ENCODE data around the gene ARSI. TPM values are rescaled to one million over a fixed set of nuclear protein-coding genes. Genes with fewer than 3 reads are reported as not detected.
A peak's percentile ranks its signal among the peaks of the same experiment; 100 is the strongest.

ARSI gene
- total RNA-seq, 1 donor = 1.5 TPM

GRCh38 chr5:150317048-150318003 is 14.6 kb upstream of the ARSI start:
- no peak overlapping the region for H3K4me3 ChIP-seq (ENCODE audit: low read depth, low read length)
- no peak for TF ChIP-seq CTCF (IDR thresholded peaks at IDR 0.05; ENCODE audit: insufficient read depth, low read length)
- DNase-seq (ENCODE audit: low read depth) = peak; percentile 79

- no peak for TF ChIP-seq CTCF (IDR thresholded peaks at IDR 0.05; ENCODE audit: insufficient read depth, low read length)
- no peak overlapping the region for H3K4me3 ChIP-seq (ENCODE audit: low read depth, low read length)
- DNase-seq (ENCODE audit: low read depth) = no peak
These were observed 13.6 kb upstream of the ARSI start for GRCh38 chr5:150316320-150316719.

- DNase-seq (ENCODE audit: low read depth) = no peak
- no peak for TF ChIP-seq CTCF (IDR thresholded peaks at IDR 0.05; ENCODE audit: insufficient read depth, low read length)
- no peak overlapping the region for H3K4me3 ChIP-seq (ENCODE audit: low read depth, low read length)
These were observed 12.5 kb upstream of the ARSI start for GRCh38 chr5:150315245-150315644.

- no peak for TF ChIP-seq CTCF (IDR thresholded peaks at IDR 0.05; ENCODE audit: insufficient read depth, low read length)
- no peak overlapping the region for H3K4me3 ChIP-seq (ENCODE audit: low read depth, low read length)
These were observed 11.4 kb upstream of the ARSI start for GRCh38 chr5:150313921-150314716.

GRCh38 chr5:150313501-150313900 is 10.8 kb upstream of the ARSI start:
- no peak for TF ChIP-seq CTCF (IDR thresholded peaks at IDR 0.05; ENCODE audit: insufficient read depth, low read length)
- no peak overlapping the region for H3K4me3 ChIP-seq (ENCODE audit: low read depth, low read length)
- no peak for DNase-seq (ENCODE audit: low read depth)

More at GRCh38 chr5:150313921-150314716, 11.4 kb upstream of the ARSI start:
- no peak for DNase-seq (ENCODE audit: low read depth)

- no peak for TF ChIP-seq CTCF (IDR thresholded peaks at IDR 0.05; ENCODE audit: insufficient read depth, low read length)
- no peak overlapping the region for H3K4me3 ChIP-seq (ENCODE audit: low read depth, low read length)
- no peak for DNase-seq (ENCODE audit: low read depth)
These were observed 9.8 kb upstream of the ARSI start for GRCh38 chr5:150312518-150312917.
